Left ventricle myocardium inferior (tissue), 1 donor: ENCODE data around the gene ZBTB21. TPM values are rescaled to one million over a fixed set of nuclear protein-coding genes. Genes with fewer than 3 reads are reported as not detected.

Source experiments
- DNase-seq: peaks from one replicate; pipeline ENCODE4 v3.0.0-alpha.2; 2020
- H3K27ac ChIP-seq: fragments of 200-600 bp; replicated peaks from 2 replicates; pipeline ENCODE4 v1.8.0; 2021
- H3K27me3 ChIP-seq: fragments of 200-600 bp; 2 replicates; pipeline ENCODE4 v1.8.0; 2021; ENCODE audit warnings: low read depth
- H3K36me3 ChIP-seq: fragments of 200-600 bp; 2 replicates; pipeline ENCODE4 v1.8.0; 2021
- H3K4me1 ChIP-seq: fragments of 200-600 bp; 2 replicates; pipeline ENCODE4 v1.8.0; 2021
- H3K4me3 ChIP-seq: fragments of 200-600 bp; 2 replicates; pipeline ENCODE4 v1.8.0; 2021; ENCODE audit warnings: mild to moderate bottlenecking, moderate library complexity
- H3K9me3 ChIP-seq: fragments of 200-600 bp; replicated peaks from 2 replicates; pipeline ENCODE4 v1.8.0; 2021
- CTCF ChIP-seq: fragments of 200-600 bp; IDR thresholded peaks from 2 replicates; pipeline ENCODE4 v1.8.0; 2021; ENCODE audit warnings: antibody characterized with exemption, mild to moderate bottlenecking, borderline replicate concordance
- intact Hi-C: fragments of 100-400 bp; cut with micrococcal nuclease; formaldehyde crosslinking; loops from one replicate; pipeline ENCODE4 v1.11.0; 2022
- total RNA-seq: library from RNA; stranded (reverse); fragmentation: NEBNext Ultra II Directional; extraction: Animal tissue kit (Norgen Biotek cat#: 25700); gene quantifications from one replicate; pipeline ENCODE4 v1.2.1, GENCODE V29; 2021
- donor health status: DM: no; HTN: yes; CAD: no; lungs with severe emphysema.

The ZBTB21 gene
- total RNA-seq, 1 donor from 2014 or later: 4.9 TPM

- Histone ChIP-seq H3K27me3 (no peaks in the 10 kb centered on the region), H3K9me3 (no peaks in the 10 kb centered on the region), H3K36me3 (no peaks in the 10 kb centered on the region), H3K4me3 (no peak overlapping the region), H3K27ac (no peak overlapping the region), H3K4me1 (peaks cover 16% of the 10 kb centered on the region)
- no peak for TF ChIP-seq CTCF
- DNase-seq: no peak
- intact Hi-C loops: no loop called here
These were observed 39.2 kb downstream of the ZBTB21 start for GRCh38 chr21:41970751-41971653.

GRCh38 chr21:41970106-41970391 is 40.1 kb downstream of the ZBTB21 start:
- intact Hi-C loops: no loop called here
- DNase-seq: no peak

GRCh38 chr21:41967708-41968107 is 42.5 kb downstream of the ZBTB21 start:
- intact Hi-C loops: no loop called here
- Histone ChIP-seq H3K4me1 (no peaks in the 10 kb centered on the region), H3K4me3 (no peak overlapping the region), H3K27me3 (peaks cover under 1% of the 10 kb centered on the region), H3K36me3 (no peaks in the 10 kb centered on the region), H3K27ac (no peak overlapping the region), H3K9me3 (no peaks in the 10 kb centered on the region)
- no peak for TF ChIP-seq CTCF
- DNase-seq: no peak

More at GRCh38 chr21:41970106-41970391, 40.1 kb downstream of the ZBTB21 start:
- no peaks in the 10 kb centered on the region for H3K27me3 ChIP-seq
- H3K36me3 ChIP-seq: no peaks in the 10 kb centered on the region
- no peak overlapping the region for H3K27ac ChIP-seq
- H3K9me3 ChIP-seq: no peaks in the 10 kb centered on the region
- H3K4me3 ChIP-seq: no peak overlapping the region
- H3K4me1 ChIP-seq: peaks cover 16% of the 10 kb centered on the region
- no peak for TF ChIP-seq CTCF

GRCh38 chr21:41966872-41967621 is 43.1 kb downstream of the ZBTB21 start:
- intact Hi-C loops: no loop called here
- DNase-seq: no peak
- no peak for TF ChIP-seq CTCF
- no peak overlapping the region for H3K4me3 ChIP-seq
- no peaks in the 10 kb centered on the region for H3K4me1 ChIP-seq
- no peaks in the 10 kb centered on the region for H3K9me3 ChIP-seq
- H3K27me3 ChIP-seq: peaks cover 5% of the 10 kb centered on the region
- H3K36me3 ChIP-seq: no peaks in the 10 kb centered on the region
- H3K27ac ChIP-seq: no peak overlapping the region

DNA sequence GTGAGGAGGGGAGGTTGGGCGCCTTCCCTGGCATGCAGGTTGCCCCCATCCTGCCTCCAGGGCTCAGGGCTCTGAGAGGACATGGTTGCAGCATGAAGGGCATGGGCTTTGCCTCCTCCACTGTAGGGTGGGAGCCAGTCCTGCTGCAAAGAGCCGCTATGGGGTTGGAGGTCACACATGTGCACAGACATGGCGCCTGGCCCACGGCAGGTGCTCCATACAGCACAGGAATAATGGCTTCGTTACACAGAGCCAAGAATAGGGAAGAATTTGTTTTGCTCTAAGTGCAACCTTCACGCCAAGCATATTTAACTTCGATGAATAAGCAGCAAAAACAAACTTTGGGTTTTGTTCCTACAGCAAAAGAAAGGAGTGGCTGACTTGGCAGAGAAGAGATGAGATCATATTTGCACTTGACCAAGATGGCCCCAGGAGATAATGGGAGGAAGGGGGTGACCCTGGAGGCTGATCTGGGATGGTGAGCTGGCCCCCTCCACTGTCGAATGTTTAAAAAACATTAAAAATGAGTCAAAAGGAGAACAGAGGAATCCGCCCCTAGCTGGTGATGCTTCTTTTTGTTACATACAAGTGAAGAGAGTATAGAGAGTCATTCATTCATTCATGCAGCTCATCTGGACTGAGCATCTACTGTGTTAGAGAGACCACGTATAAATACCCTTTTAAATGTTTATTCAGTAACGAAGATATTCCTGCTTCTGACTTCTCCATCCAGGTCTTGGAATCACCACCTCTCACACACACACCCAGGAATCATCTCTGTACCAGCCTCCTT is 43.9 kb downstream of the ZBTB21 start:
- intact Hi-C loops: no loop called here
- Histone ChIP-seq H3K9me3 (no peaks in the 10 kb centered on the region), H3K4me3 (no peak overlapping the region), H3K36me3 (no peaks in the 10 kb centered on the region), H3K4me1 (no peaks in the 10 kb centered on the region), H3K27ac (no peak overlapping the region), H3K27me3 (peaks cover 5% of the 10 kb centered on the region)
- no peak for DNase-seq
- no peak for TF ChIP-seq CTCF
